H7 (cell line): ENCODE data around the gene TTC12. TPM values are rescaled to one million over a fixed set of nuclear protein-coding genes. Genes with fewer than 3 reads are reported as not detected.

ENCODE experiments used
- DNase-seq: peaks from one replicate; pipeline ENCODE4 v3.0.0; 2012
- H3K27me3 ChIP-seq: 2 replicates; pipeline ENCODE4 v1.6.0; 2011; ENCODE audit warnings: mild to moderate bottlenecking, low read length; ENCODE audit not compliant: control insufficient read depth, insufficient read depth
- H3K36me3 ChIP-seq: replicated peaks from 2 replicates; pipeline ENCODE4 v1.5.1; 2011; ENCODE audit warnings: low read length; ENCODE audit not compliant: control insufficient read depth, insufficient read depth
- H3K4me3 ChIP-seq: 2 replicates; pipeline ENCODE4 v1.5.1; 2011; ENCODE audit warnings: low read depth, mild to moderate bottlenecking, control low read depth, low read length, moderate library complexity; ENCODE audit not compliant: insufficient read depth
- total RNA-seq: library from RNA; depleted of rRNA; stranded (reverse); fragments of >200 nt; shearing (Covaris generic); gene quantifications from 2 replicates; pipeline ENCODE4 v1.2.3, GENCODE V29; 2014

The TTC12 gene
- total RNA-seq, 1 experiment from 2014 or later: 10.3 TPM

GRCh38 chr11:113331441-113331840 lies 17.1 kb downstream of the TTC12 start:
- Histone ChIP-seq H3K4me3 (no peak overlapping the region), H3K27me3 (no peaks in the 10 kb centered on the region), H3K36me3 (no peaks in the 10 kb centered on the region; the same call in 1 of the 2 replicates)
- no peak for DNase-seq

DNA sequence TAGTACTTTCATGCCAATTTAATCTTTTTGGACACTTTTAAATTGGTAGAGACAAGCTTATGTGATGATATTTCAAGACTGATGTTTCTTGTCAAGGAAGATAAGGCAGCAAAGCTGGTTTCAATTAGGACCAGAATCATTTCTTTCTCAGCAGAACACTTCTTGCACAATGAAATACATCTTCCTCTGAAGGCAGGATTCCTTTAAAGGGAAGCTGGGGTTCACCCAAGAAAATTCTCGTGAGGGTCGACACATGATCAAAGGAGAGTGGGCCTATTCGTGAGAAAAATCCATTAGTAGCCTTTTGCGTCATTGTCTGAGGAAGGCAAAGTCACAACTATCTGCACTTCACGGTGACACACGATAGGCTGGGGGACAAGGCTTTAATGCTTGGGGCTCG lies 17.6 kb downstream of the TTC12 start:
- no peak for DNase-seq
- no peaks in the 10 kb centered on the region for H3K27me3 ChIP-seq
- no peak overlapping the region for H3K4me3 ChIP-seq
- H3K36me3 ChIP-seq: no peaks in the 10 kb centered on the region; the same call in 1 of the 2 replicates

DNA sequence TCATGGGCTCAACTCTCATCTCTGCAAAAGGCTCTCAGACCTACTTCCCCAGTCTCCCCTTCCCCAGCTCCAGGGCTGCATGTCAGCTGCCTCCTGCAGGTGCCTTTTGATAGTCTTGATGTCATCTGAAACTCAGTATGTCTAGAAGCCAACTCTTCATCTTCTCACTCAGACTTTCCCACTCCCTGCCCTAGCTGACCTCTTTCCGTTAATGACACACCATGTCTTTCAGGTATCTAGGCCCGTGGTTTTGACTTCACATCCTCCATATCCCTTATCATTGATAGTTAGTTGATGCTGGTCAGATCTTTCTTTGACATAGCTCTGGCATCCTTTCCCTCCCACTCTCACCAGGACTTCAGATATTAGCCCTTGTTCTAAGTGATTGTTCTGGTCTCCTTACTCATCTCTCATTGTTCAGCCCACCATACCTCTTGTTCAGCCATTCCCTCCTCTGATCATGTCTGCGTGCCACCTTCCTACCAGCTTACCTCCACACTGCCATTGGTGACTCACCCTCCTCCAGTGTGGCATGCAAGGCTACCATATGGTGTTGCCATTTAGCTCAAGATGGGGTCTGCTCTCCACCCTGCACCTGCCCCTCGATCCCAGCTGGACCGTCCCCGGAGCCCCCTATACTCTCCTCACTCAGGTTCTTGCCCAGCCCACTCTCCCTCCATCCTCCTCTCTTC lies 18.4 kb downstream of the TTC12 start:
- Histone ChIP-seq H3K27me3 (no peaks in the 10 kb centered on the region), H3K4me3 (no peak overlapping the region), H3K36me3 (no peaks in the 10 kb centered on the region; the same call in 1 of the 2 replicates)
- no peak for DNase-seq

GRCh38 chr11:113334183-113334582 lies 19.8 kb downstream of the TTC12 start:
- Histone ChIP-seq H3K4me3 (no peak overlapping the region), H3K36me3 (no peaks in the 10 kb centered on the region; the same call in 1 of the 2 replicates), H3K27me3 (no peaks in the 10 kb centered on the region)
- no peak for DNase-seq

DNA sequence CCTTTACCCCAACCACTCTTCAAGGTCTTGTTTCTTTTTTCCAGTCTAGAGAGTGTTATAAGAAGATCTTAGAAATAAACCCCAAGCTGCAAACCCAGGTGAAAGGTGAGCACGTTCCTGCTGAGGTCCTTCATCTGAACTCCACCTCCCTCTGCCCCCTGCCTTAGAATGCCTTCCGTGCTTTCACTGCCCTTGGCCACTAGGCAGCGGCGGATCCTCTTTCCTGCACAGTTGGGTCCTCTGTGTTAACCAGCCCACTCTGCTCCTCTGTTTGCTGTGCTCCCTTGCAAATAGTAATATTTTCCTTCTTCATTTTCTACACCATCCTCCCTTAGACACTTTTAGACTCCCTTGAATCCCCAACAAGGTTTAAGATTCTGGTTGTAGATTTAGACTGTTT lies 24.3 kb downstream of the TTC12 start:
- H3K4me3 ChIP-seq: no peak overlapping the region
- peak; percentile 71 for DNase-seq
- no peaks in the 10 kb centered on the region for H3K27me3 ChIP-seq
- H3K36me3 ChIP-seq: no peaks in the 10 kb centered on the region; the same call in 1 of the 2 replicates

DNA sequence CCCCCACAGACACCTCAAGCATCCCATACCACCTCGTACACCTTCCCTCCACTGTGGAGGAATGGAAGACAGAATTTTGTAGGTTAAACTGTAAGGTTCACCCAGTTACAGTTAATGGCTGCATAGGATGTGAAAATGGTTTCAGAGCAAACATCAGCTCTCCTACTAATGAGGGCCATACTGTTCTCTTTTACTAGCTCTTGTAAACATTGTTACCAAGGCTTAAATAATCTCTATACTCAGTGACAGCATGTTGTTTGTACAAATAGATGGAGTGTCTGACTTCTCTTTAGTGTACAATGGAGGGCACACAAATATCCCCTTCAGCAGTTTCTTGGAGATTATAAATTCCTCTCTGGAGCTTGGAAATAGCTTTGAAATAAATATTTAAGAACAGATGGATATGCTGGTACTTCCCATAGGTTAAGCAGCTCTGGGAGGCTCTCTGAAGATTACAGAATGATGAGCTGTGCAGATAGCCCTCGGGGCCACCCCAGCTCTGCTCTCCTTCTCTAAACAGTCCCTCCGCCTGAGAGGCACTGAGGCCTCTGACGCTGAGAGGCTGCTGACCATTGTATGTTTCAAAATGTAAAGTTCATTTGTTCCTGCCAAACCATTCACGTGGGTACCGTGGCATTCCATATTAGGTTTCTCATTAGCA lies 25.7 kb downstream of the TTC12 start:
- no peak for DNase-seq
- Histone ChIP-seq H3K36me3 (no peaks in the 10 kb centered on the region), H3K27me3 (no peaks in the 10 kb centered on the region), H3K4me3 (no peak overlapping the region)

DNA sequence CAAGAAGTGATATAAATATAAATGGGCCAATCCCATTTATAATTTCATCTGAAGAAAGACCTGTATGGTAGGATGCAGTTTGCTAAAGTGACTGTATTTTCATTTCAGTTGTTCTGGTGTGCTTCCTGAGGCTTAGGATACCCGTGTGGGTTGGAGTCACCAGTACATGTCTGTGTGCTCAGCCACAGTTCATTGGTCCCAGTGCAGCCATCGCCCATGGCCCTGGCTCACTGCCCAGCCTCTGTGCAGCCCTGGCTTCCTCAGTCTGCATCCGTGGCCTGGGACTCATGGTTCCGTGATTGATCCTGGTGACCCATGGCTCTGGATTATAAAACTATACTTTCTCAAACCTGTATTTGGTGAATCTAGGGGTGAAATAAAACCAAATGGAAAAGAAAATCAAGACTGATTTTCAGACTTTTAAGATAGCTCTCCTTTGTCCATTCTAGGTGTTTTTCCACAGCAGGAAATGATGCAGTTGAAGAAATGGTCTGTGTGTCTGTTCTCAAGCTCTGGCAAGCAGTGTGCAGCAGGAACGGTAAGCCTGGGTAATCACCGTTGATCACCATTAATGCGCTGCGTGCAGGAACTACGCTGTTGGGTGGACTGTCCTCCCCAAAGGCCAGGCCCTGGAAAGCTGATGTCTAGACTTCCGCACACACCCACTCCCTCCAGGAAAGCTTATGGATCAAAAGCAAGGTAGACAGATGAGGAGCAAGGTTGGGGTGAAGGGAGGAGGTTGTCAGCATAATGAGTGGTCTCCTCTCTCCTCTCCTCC lies 27.2 kb downstream of the TTC12 start:
- Histone ChIP-seq H3K4me3 (no peak overlapping the region), H3K27me3 (no peaks in the 10 kb centered on the region), H3K36me3 (no peaks in the 10 kb centered on the region)
- no peak for DNase-seq

DNA sequence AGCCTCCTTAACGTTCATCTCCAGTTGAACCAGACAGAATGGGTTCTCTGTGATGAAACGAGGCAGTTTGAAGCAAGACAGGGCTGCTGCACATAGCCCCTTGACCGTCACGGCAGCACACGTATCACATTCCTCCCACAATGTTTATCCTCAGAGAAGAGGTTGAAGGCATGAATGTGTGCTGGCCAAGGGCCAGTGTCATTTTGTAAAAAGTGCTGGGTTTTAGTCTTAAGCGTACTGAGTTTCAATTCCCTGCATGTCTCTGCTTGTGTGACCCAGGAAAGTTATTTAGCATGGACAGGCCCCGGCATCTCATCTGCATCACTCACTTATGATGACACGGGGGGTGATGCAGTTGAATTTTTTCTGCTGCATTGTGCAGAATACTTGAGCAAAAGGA lies 31.6 kb downstream of the TTC12 start:
- Histone ChIP-seq H3K36me3 (no peaks in the 10 kb centered on the region), H3K27me3 (no peaks in the 10 kb centered on the region), H3K4me3 (no peak overlapping the region)
- DNase-seq: no peak

DNA sequence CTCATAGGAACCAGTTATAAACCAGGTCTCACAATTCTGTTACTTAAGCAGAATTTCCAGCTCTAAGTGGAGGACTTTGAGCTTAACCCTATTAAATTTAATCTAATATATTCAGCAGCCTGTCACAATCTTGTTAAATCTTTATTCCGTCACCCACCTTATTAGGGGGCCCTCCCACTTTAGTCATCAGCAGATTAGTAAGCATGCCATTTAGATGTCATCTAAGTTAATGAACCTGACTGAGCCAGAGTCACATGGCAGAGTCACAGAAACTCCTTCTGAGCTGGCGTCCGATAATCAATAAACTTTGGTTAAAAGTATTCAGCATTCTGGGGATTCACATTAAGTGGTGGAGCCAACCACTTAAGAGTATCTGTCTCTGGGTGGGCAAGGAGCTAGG lies 35.1 kb downstream of the TTC12 start:
- H3K27me3 ChIP-seq: no peaks in the 10 kb centered on the region
- no peaks in the 10 kb centered on the region for H3K36me3 ChIP-seq
- DNase-seq: no peak
- no peak overlapping the region for H3K4me3 ChIP-seq

GRCh38 chr11:113350336-113351067 lies 36.1 kb downstream of the TTC12 start:
- Histone ChIP-seq H3K4me3 (no peak overlapping the region), H3K36me3 (no peaks in the 10 kb centered on the region), H3K27me3 (no peaks in the 10 kb centered on the region)
- no peak for DNase-seq

- no peaks in the 10 kb centered on the region for H3K27me3 ChIP-seq
- no peaks in the 10 kb centered on the region for H3K36me3 ChIP-seq
- no peak overlapping the region for H3K4me3 ChIP-seq
- no peak for DNase-seq
Observed at GRCh38 chr11:113351068-113351450, 36.7 kb downstream of the TTC12 start.

DNA sequence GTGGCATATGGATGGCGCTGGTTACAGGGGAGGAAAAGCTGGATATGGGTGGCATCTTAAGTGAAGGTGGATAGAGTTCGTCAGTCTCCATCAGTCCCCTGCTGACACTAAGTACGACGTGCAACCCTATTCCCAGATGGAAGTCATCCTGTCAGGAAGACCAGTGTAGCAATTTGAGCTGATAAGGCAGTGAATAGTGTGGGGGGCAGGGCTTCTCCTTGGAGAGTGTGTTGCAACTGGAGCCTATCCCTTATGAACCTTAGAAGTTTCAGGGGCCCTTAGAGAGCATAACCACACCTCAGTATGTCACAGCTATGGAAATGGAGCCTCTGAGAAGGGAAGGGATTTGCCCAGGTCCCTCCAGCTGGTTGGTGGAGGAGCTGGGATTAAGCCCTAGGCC lies 37.1 kb downstream of the TTC12 start:
- no peak for DNase-seq
- Histone ChIP-seq H3K4me3 (no peak overlapping the region), H3K27me3 (no peaks in the 10 kb centered on the region), H3K36me3 (no peaks in the 10 kb centered on the region)

DNA sequence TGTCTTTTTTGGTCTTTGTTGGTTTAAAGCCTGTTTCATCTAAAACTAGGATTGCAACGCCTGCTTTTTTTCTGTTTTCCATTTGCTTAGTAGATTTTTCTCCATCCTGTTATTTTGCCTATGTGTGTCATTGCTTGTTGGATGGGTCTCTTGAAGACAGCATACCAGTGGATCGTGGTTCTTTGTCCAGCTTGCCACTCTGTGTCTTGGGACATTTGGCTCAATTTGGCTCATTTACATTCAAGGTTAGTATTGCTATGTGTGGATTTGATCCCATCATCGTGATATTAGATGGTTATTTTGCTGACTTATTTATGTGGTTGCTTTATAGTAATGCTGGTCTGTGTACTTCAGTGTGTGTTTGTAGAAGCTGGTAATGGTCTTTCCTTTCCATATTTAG lies 41.8 kb downstream of the TTC12 start:
- no peaks in the 10 kb centered on the region for H3K27me3 ChIP-seq
- no peak for DNase-seq

DNA sequence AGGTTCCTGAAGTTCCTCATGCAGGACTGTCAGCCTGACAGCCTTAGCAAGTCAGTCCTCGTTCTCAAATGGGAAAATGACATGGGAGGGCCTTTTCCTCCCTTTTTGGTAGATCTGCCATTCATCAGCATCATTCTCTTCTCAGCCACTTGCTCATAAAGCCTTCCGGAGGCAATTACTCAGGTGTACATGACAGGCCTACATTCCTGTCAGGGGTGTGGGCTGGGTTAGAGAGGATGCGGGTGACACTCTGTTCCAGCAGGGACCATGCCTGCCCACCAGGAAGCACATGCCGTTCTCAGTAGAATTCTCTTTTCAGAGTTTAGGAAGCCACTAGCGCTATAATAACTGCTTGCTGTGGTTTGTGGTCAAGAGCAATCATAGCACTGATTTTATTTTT lies 49.0 kb downstream of the TTC12 start:
- Histone ChIP-seq H3K4me3 (no peak overlapping the region), H3K27me3 (no peaks in the 10 kb centered on the region), H3K36me3 (no peaks in the 10 kb centered on the region)
- DNase-seq: no peak

More for the DNA sequence above, 41.8 kb downstream of the TTC12 start:
- Histone ChIP-seq H3K4me3 (no peak overlapping the region), H3K36me3 (no peaks in the 10 kb centered on the region)
